Measurements from ENCODE around the gene NTHL1. TPM values are rescaled to one million over a fixed set of nuclear protein-coding genes. Genes with fewer than 3 reads are reported as not detected.
A peak's percentile ranks its signal among the peaks of the same experiment; 100 is the strongest.

The NTHL1 gene
- total RNA-seq, 4 donors from 2014 or later: 22.8 to 56.7 (median 28.1) TPM

DNA sequence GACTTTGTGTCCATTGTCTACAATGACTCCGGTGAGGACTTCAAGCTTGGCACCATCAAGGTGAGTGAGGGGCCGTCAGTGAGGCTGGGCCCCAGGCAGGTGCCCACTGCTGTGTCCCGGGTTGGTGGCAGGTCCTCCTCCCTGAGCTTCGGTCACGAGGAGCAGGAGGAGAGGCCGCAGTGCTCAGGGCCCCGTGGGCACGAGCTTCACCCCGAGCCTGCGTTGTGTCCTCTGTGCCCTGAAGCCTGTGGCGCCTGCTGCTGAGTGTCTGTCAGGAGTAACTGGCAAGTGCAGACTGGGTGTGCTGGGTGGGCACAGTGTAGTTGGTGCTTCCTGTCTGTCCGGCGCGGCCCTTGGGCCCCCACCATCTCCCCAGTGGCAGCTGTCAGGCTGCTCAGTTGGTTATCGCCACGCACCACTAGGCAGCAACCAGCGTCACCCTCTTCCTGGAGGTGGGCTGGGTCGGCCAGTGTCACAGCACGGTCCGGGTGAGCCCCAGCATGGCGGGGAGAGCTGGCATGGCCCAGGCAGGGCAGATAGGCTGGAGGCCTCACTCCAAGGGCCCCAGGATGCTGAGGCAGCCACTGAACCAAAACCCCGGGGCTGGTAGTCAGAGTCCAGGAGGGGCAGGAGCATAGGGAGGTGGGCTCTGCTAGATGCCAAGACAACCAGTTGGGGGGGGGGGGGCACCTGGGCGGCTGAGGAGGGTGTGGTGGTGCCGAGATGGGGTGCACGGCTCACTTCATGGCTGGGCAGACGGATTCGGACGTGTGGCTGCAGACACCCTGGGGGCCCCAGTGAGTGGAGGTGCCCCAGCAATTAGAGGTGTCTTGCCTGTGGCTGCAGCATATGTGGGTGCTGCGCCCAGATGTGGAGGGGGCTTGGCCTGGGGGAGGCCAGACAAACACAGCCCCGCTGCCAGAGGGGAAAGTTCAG is 39.4 kb upstream of the NTHL1 start:
- Histone ChIP-seq H3K9me3 (no peaks in the 10 kb centered on the region), H3K4me1 (peaks cover 0 to 22% (median under 1%) of the 10 kb centered on the region in 4 donors), H3K27me3 (no peaks in the 10 kb centered on the region), H3K36me3 (peaks cover 2 to 100% (median 14%) of the 10 kb centered on the region in 3 donors), H3K4me3 (no peak overlapping the region), H3K27ac (no peak overlapping the region)
- no peak for DNase-seq (ENCODE audit: low spot score in 2 of 2)
- no peak for TF ChIP-seq EP300 (IDR thresholded peaks at IDR 0.05)
- TF ChIP-seq CTCF (IDR thresholded peaks at IDR 0.05): no peak
- no peak for TF ChIP-seq POLR2A (IDR thresholded peaks at IDR 0.05)
- 79 to 87% methylated on average over 23 to 24 of the region's 30 CpGs for WGBS, 2 donors

DNA sequence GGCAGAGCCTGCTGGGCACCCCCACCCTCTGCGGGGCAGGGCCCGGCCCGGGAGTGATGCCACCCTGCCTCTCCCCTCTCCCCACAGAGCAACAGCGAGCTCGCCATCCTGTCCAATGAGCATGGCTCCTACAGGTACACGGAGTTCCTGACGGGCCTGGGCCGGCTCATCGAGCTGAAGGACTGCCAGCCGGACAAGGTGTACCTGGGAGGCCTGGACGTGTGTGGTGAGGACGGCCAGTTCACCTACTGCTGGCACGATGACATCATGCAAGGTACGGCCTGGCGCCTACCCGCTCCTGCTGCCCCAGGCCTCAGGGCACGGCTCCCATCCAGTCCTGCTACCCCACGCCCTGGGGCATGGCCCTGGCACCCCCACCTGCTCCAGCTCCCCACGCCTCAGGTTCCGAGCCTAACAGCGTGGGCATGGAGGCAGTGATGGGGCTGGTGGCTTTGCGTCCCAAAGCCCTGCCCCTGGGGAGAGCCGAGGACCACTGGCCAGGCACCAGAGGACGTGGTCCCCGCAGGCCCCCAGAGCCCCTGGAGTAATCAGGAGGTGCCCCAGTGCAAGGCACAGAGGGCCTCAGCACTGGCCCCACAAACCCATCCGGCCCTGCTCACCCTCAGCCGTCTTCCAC is 38.6 kb upstream of the NTHL1 start:
- WGBS, 2 donors: 85 to 90% methylated on average over 9 to 18 of the region's 27 CpGs
- Histone ChIP-seq H3K27me3 (no peaks in the 10 kb centered on the region), H3K36me3 (peaks cover 2 to 100% (median 14%) of the 10 kb centered on the region in 3 donors), H3K4me3 (no peak overlapping the region), H3K9me3 (no peaks in the 10 kb centered on the region), H3K4me1 (peaks cover 0 to 16% (median 0%) of the 10 kb centered on the region in 4 donors), H3K27ac (peak overlapping the region in 2 of 4 donors; percentile 39 to 49)
- no peak for DNase-seq (ENCODE audit: low spot score in 2 of 2)
- TF ChIP-seq EP300 (IDR thresholded peaks at IDR 0.05) (no peak), CTCF (IDR thresholded peaks at IDR 0.05) (no peak), POLR2A (IDR thresholded peaks at IDR 0.05) (no peak)

- Histone ChIP-seq H3K27me3 (no peaks in the 10 kb centered on the region), H3K4me3 (no peak overlapping the region), H3K36me3 (peaks cover 2 to 100% (median 14%) of the 10 kb centered on the region in 3 donors), H3K4me1 (peaks cover 0 to 16% (median 0%) of the 10 kb centered on the region in 4 donors), H3K9me3 (no peaks in the 10 kb centered on the region), H3K27ac (peak overlapping the region in 2 of 4 donors; percentile 39 to 49)
- TF ChIP-seq CTCF (IDR thresholded peaks at IDR 0.05): no peak
- no peak for TF ChIP-seq EP300 (IDR thresholded peaks at IDR 0.05)
- no peak for TF ChIP-seq POLR2A (IDR thresholded peaks at IDR 0.05)
- WGBS, 2 donors: 61 to 78% methylated on average over 11 to 14 of the region's 14 CpGs
- no peak for DNase-seq (ENCODE audit: low spot score in 2 of 2)
Measured at GRCh38 chr16:2085669-2086068, 38.0 kb upstream of the NTHL1 start.

GRCh38 chr16:2084895-2085625 is 37.4 kb upstream of the NTHL1 start:
- no peak for DNase-seq (ENCODE audit: low spot score in 2 of 2)
- 85 to 89% methylated on average over 23 to 24 of the region's 29 CpGs for WGBS, 2 donors
- H3K27me3 ChIP-seq: no peaks in the 10 kb centered on the region

More at GRCh38 chr16:2084895-2085625, 37.4 kb upstream of the NTHL1 start:
- Histone ChIP-seq H3K36me3 (peaks cover 2 to 100% (median 14%) of the 10 kb centered on the region in 3 donors), H3K4me1 (peaks cover 0 to 16% (median 0%) of the 10 kb centered on the region in 4 donors), H3K4me3 (no peak overlapping the region), H3K27ac (peak overlapping the region in 1 of 4 donors; percentile 49), H3K9me3 (no peaks in the 10 kb centered on the region)
- TF ChIP-seq POLR2A (IDR thresholded peaks at IDR 0.05): no peak
- TF ChIP-seq CTCF (IDR thresholded peaks at IDR 0.05): no peak
- TF ChIP-seq EP300 (IDR thresholded peaks at IDR 0.05): no peak
